ENCODE results near the gene BEND7. TPM values are rescaled to one million over a fixed set of nuclear protein-coding genes. Genes with fewer than 3 reads are reported as not detected.

The BEND7 gene
- total RNA-seq, 1 experiment from 2014 or later = 0.48 TPM

Other genes starting within 250 kb of the BEND7 start
- 27.8 and 30.2 TPM in 2 replicates for gene PHYH, start 228.9 kb downstream of the BEND7 start, total RNA-seq (2014; rRNA removed; shearing (Covaris generic))
- 60.7 and 65.6 TPM in 2 replicates for gene SEPHS1, start 180.7 kb downstream of the BEND7 start, total RNA-seq (2014; rRNA removed; shearing (Covaris generic))
- 47.2 and 51.8 TPM in 2 replicates for gene PRPF18, start 58.0 kb upstream of the BEND7 start, total RNA-seq (2014; rRNA removed; shearing (Covaris generic))